Endothelial cell of umbilical vein (primary cell): ENCODE measurements around the gene GGA1. TPM values are rescaled to one million over a fixed set of nuclear protein-coding genes. Genes with fewer than 3 reads are reported as not detected.

Source experiments
- Bru-seq: library from RNA; stranded (reverse); fragments of 400-500 nt; gene quantifications from one replicate; lab custom pipeline; 2021; lab: Mats Ljungman, UMichigan
- BruChase-seq, 2 experiments: library from RNA; stranded (reverse); fragments of 400-500 nt; gene quantifications; one replicate each; lab custom pipeline; 2021; lab: Mats Ljungman, UMichigan
- BruUV-seq: library from RNA; stranded (reverse); fragments of 400-500 nt; replicated peaks from 2 replicates; lab custom pipeline; 2021; lab: Mats Ljungman, UMichigan
- CTCF ChIA-PET: fragments of 300-600, 350-600 bp; sonication (Branson Sonifier 250); formaldehyde crosslinking; loops from one replicate; lab custom pipeline; 2021; ENCODE audit warnings: antibody characterized with exemption, inconsistent platforms; lab: Charles Lee
- POLR2A ChIA-PET: fragments of 300-600, 350-600 bp; sonication (Branson Sonifier 250); formaldehyde crosslinking; loops from one replicate; lab custom pipeline; 2021; ENCODE audit warnings: antibody characterized with exemption, inconsistent platforms; lab: Charles Lee
- DNase-seq: peaks from one replicate; pipeline ENCODE4 v3.0.0-alpha.2; 2011; ENCODE audit warnings: low read depth, low spot score
- FAIRE-seq: peaks from 2 replicates; lab custom pipeline; 2011; peaks lifted over from hg19 to GRCh38; lab: Jason Lieb, UNC
- H2AFZ ChIP-seq: 2 replicates; pipeline ENCODE4 v1.6.0; 2012; ENCODE audit warnings: low read depth, low read length, control low read depth, inconsistent platforms
- H3K27ac ChIP-seq: 2 replicates; pipeline ENCODE4 v1.5.1; 2011; ENCODE audit warnings: low read depth, mild to moderate bottlenecking, control low read depth, low read length, moderate library complexity; ENCODE audit not compliant: insufficient read depth
- H3K27me3 ChIP-seq, 2 experiments: 2 replicates each; pipeline versions ENCODE4 v1.6.0 to v1.6.1; 2011; ENCODE audit warnings: low read length in 2 of 2, mixed read lengths in 1 of 2; ENCODE audit not compliant: control insufficient read depth in 2 of 2, insufficient read depth in 2 of 2
- H3K36me3 ChIP-seq, 2 experiments: 2 replicates in 1 of 2; 3 replicates in 1 of 2; pipeline ENCODE4 v1.5.1; 2011; ENCODE audit warnings: low read length in 2 of 2, mild to moderate bottlenecking in 1 of 2, moderate library complexity in 1 of 2; ENCODE audit not compliant: control insufficient read depth in 2 of 2, insufficient read depth in 2 of 2; ENCODE audit errors: extremely low read depth in 1 of 2
- H3K4me1 ChIP-seq: 3 replicates; pipeline ENCODE4 v1.5.1; 2011; ENCODE audit warnings: mild to moderate bottlenecking, low read length; ENCODE audit not compliant: control insufficient read depth, insufficient read depth; ENCODE audit errors: extremely low read depth
- H3K4me2 ChIP-seq: 2 replicates; pipeline ENCODE4 v1.6.1; 2011; ENCODE audit warnings: low read length, control low read depth, mixed read lengths; ENCODE audit not compliant: insufficient read depth
- H3K4me3 ChIP-seq, 3 experiments: fragments of 200-600 bp in 1 of 3; sonication (generic), shearing (Covaris generic) in 1 of 3; replicated peaks in 1 of 3; 2 replicates each; pipeline ENCODE4 v1.5.1; 2011 to 2016; ENCODE audit warnings: control low read depth in 3 of 3, low read length in 3 of 3, mild to moderate bottlenecking in 2 of 3, inconsistent platforms in 1 of 3, low read depth in 1 of 3, moderate library complexity in 1 of 3; ENCODE audit not compliant: insufficient read depth in 1 of 3
- H3K79me2 ChIP-seq: 2 replicates; pipeline ENCODE4 v1.6.0; 2012; ENCODE audit warnings: low read length, inconsistent platforms; ENCODE audit not compliant: control insufficient read depth, insufficient read depth
- H3K9ac ChIP-seq: replicated peaks from 2 replicates; pipeline ENCODE3; 2011; ENCODE audit warnings: low read length, control low read depth; ENCODE audit not compliant: insufficient read depth; ENCODE audit errors: extremely low read depth
- H3K9me1 ChIP-seq: replicated peaks from 3 replicates; pipeline ENCODE4 v1.6.0; 2011; ENCODE audit warnings: mild to moderate bottlenecking, low read length; ENCODE audit not compliant: control insufficient read depth, insufficient read depth; ENCODE audit errors: extremely low read depth
- H3K9me3 ChIP-seq: replicated peaks from 2 replicates; pipeline ENCODE4 v1.5.1; 2012; ENCODE audit warnings: low read length, inconsistent platforms; ENCODE audit not compliant: control insufficient read depth, insufficient read depth
- H4K20me1 ChIP-seq: replicated peaks from 2 replicates; pipeline ENCODE3; 2011; ENCODE audit warnings: mild to moderate bottlenecking, low read length; ENCODE audit not compliant: control insufficient read depth, insufficient read depth; ENCODE audit errors: extremely low read depth
- EZH2 ChIP-seq: IDR thresholded peaks from 2 replicates; pipeline ENCODE4 v1.6.1; 2012; ENCODE audit warnings: borderline replicate concordance, low read depth, mild to moderate bottlenecking, moderate library complexity, low read length, inconsistent platforms; ENCODE audit not compliant: severe bottlenecking
- MAX ChIP-seq: IDR thresholded peaks from 2 replicates; pipeline ENCODE4 v1.6.1; 2011; ENCODE audit not compliant: insufficient read depth, insufficient read length
- dilution Hi-C: fragments of 300-500 bp; cut with MboI; formaldehyde crosslinking; loops from one replicate; pipeline ENCODE4 v1.15.0; 2019; ENCODE audit warnings: low sequenced_read_pairs; ENCODE audit not compliant: extremely low pct_ligation_motif_present
- intact Hi-C: fragments of 100-400 bp; cut with micrococcal nuclease; formaldehyde crosslinking; loops from one replicate; pipeline ENCODE4 v1.10.0; 2022
- long read RNA-seq: library from polyadenylated mRNA; stranded (forward); transcript quantifications from one replicate; pipeline ENCODE4 v2.0.0, GENCODE V29; 2021
- polyA minus RNA-seq, 3 experiments: library from RNA; depleted of rRNA, polyadenylated mRNA; stranded (reverse); fragments of >200 nt; gene quantifications; 1 replicate in 1 of 3; 2 replicates in 2 of 3; pipeline ENCODE4 v1.2.3, GENCODE V29; 2011
- polyA plus RNA-seq, 4 experiments: library from polyadenylated mRNA; depleted of rRNA in 3 of 4; stranded (reverse) in 3 of 4; unstranded in 1 of 4; fragments of >200 nt; gene quantifications; 2 replicates each; pipeline versions ENCODE4 v1.2.1 to v1.2.3, GENCODE V29; 2011 to 2012; ENCODE audit warnings: missing spikeins in 1 of 4
- total RNA-seq: library from RNA; stranded (reverse); gene quantifications from 2 replicates; pipeline ENCODE4 v1.2.3, GENCODE V29; 2021

Gene GGA1
- 55.9 and 67.5 TPM in 2 replicates for total RNA-seq
- polyA plus RNA-seq, result 54.1 and 75.6 TPM in 2 replicates
- 21.0 and 32.6 TPM in 2 replicates for polyA plus RNA-seq (2011; cell fraction: cytosol; rRNA removed)
- 228 and 233 TPM in 2 replicates for polyA plus RNA-seq (2011; cell fraction: nucleus; rRNA removed)
- 33.6 and 34.6 TPM in 2 replicates for polyA plus RNA-seq (2012)
- polyA minus RNA-seq, result 40.4 and 48.0 TPM in 2 replicates
- polyA minus RNA-seq (2011; cell fraction: cytosol; rRNA and poly(A)+ RNA removed), result 13.4 TPM
- 47.3 and 65.5 TPM in 2 replicates for polyA minus RNA-seq (2011; cell fraction: nucleus; rRNA and poly(A)+ RNA removed)
- Bru-seq, nascent RNA, result percentile 55 among the genes with signal in this experiment
- BruChase-seq, experiment 1, labeled RNA remaining after a 6-hour chase, result percentile 75 among the genes with signal in this experiment
- BruChase-seq, experiment 2, labeled RNA remaining after a 2-hour chase, result percentile 68 among the genes with signal in this experiment
- long read RNA-seq, transcript GGA1-201 (15 exons, 2,528 nt), result minor isoform, 6 of 107 reads
- long read RNA-seq, transcript GGA1-203 (17 exons, 3,159 nt), result major isoform, 51 of 107 reads
- long read RNA-seq, partial matches to known transcripts, result 15 of 107 reads
- long read RNA-seq, other reads (novel, unspliced or antisense), result 31 of 107 reads

- no TSS peak for BruUV-seq
- ChIA-PET CTCF (interaction anchor here (0.8 to 5.7 kb wide), 14 partner anchors 10 to 348 kb away, joined by 3 to 92 read pairs (median 10); no protein-coding TSS in a partner anchor), POLR2A (interaction anchor here (0.7 to 1.0 kb wide), 2 partner anchors 62 to 197 kb away, joined by 3 read pairs; a partner anchor contains a TSS)
- dilution Hi-C loops, result no loop called here
- H3K27ac ChIP-seq, result peak within 1 kb of the TSS; percentile 79
- no peaks in the 10 kb centered on the region for H3K9me3 ChIP-seq
- H3K4me2 ChIP-seq, result peak within 1 kb of the TSS; percentile 92
- H3K4me1 ChIP-seq, result peaks cover 19% of the 10 kb centered on the region
- H4K20me1 ChIP-seq, result no peaks in the 10 kb centered on the region
- H3K9ac ChIP-seq, result peak within 1 kb of the TSS; percentile 70
- DNase-seq, result peak; percentile 99
- peak; percentile 98 for FAIRE-seq
- H3K79me2 ChIP-seq, result peaks cover 26% of the 10 kb centered on the region
- peaks cover 0 to 7% of the 10 kb centered on the region in 2 experiments for H3K27me3 ChIP-seq
- H3K36me3 ChIP-seq, result no peaks in the 10 kb centered on the region
- TF ChIP-seq MAX (peak; percentile 41), EZH2 (no peak)
- peak within 1 kb of the TSS; percentile 46 to 83 (median 73) for H3K4me3 ChIP-seq
- no peaks in the 10 kb centered on the region for H3K9me1 ChIP-seq
- H2AFZ ChIP-seq, result peak within 1 kb of the TSS; percentile 49
- intact Hi-C loops, result loop anchor here (1.0 to 5.0 kb wide), 7 partner anchors 24 to 139 kb away; partner anchors contain the start of genes LGALS1 and NOL12
These were observed at the start of gene GGA1 for GRCh38 chr22:37608477-37609239. TSS of gene GGA1 (plus strand) at chr22:37608834. CDS start at chr22:37608861, 27 bp downstream.
